Hypothalamus (tissue), 51 donors: ENCODE results near the gene ITPA.

Experiments used
- DNase-seq, 51 donors: peaks; one replicate each; lab custom pipeline; 2025; lab: John Stamatoyannopoulos, UW

Gene ITPA

GRCh38 chr20:3224681-3225421 lies 15.6 kb downstream of the ITPA start:
- no peak for DNase-seq

DNA sequence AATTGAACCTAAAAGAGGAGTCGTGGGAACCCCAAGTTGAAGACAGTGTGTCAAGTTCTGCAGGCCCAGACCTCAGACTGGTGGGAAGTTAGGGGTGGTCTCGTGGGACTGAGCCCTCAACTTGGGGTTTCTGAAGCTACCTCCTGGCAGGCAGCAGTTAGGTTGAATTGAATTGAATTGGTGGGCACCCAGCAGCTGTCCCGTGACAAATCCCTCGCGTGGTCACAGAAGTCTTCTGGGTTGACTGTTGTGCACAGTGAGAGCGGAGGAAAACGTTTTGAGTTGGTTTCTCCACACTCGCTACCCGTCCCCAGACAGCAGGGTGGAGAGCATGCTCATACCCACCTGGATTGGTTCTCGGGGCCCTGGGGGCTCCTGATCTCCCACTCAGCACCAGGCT lies 16.8 kb downstream of the ITPA start:
- DNase-seq: no peak

DNA sequence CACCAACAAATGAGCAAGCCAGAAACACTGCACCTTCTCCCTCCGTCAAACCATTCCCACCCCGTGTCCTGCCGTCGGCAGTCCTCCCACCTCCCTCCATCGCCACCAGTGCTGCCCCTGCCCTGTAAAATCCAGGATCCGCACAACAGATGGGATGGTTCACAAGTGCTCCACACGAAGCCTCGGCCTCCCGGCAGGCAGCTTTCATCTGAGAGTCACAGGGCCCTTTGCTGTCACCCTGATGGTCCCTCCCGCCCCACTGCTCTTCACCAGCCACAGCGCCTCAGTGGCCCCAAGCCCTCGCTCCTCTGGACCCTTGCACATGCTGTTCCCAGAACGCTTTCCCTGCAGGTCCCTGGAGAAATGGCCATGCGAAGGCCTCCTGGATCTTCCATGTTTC lies 17.6 kb downstream of the ITPA start:
- DNase-seq: no peak

GRCh38 chr20:3227506-3227905 lies 18.2 kb downstream of the ITPA start:
- DNase-seq: no peak

GRCh38 chr20:3227936-3228749 lies 18.8 kb downstream of the ITPA start:
- no peak for DNase-seq

- no peak for DNase-seq
Measured at GRCh38 chr20:3228750-3229032, 19.4 kb downstream of the ITPA start.

GRCh38 chr20:3229158-3229557 lies 19.9 kb downstream of the ITPA start:
- DNase-seq: no peak

- DNase-seq: no peak
Measured at GRCh38 chr20:3229798-3230197, 20.5 kb downstream of the ITPA start.

GRCh38 chr20:3231116-3231515 lies 21.8 kb downstream of the ITPA start:
- no peak for DNase-seq

DNA sequence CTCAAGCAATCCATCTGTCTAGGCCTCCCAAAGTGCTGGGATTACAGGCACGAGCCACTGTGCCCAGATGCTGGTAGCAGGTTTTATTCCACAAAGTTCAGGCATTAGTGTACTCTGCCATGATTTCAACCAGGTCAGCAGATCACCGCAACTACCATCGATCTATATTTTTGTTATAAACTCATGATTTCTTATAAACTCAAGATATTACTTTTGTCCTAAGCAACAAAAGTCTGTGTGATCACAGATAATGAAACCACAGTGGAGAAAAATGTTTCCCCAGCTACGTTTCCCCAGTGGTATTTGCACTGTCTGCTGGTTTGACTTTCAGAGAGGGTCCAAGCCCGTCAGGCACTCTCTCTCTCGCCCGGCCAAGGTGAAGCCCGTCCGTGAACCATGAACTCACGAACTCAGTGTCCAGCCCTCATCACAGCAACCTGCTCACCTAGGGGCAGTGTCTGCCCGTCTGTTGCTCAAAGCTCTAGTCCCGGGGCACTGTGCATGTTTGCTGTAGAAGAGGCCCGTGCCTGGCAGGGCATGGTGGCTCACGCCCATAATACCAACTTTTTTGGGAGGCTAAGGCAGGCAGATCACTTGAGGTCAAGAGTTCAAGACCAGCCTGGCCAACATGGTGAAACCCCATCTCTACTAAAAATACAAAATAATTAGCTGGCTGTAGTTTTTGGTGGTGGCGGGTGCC lies 22.7 kb downstream of the ITPA start:
- DNase-seq: no peak

- DNase-seq: no peak
Measured at GRCh38 chr20:3233131-3233990, 24.1 kb downstream of the ITPA start.

GRCh38 chr20:3233991-3234498 lies 24.7 kb downstream of the ITPA start:
- DNase-seq: no peak

- no peak for DNase-seq
Measured at GRCh38 chr20:3235666-3236324, 26.5 kb downstream of the ITPA start.

- no peak for DNase-seq
Measured at GRCh38 chr20:3237011-3237957, 28.0 kb downstream of the ITPA start.

DNA sequence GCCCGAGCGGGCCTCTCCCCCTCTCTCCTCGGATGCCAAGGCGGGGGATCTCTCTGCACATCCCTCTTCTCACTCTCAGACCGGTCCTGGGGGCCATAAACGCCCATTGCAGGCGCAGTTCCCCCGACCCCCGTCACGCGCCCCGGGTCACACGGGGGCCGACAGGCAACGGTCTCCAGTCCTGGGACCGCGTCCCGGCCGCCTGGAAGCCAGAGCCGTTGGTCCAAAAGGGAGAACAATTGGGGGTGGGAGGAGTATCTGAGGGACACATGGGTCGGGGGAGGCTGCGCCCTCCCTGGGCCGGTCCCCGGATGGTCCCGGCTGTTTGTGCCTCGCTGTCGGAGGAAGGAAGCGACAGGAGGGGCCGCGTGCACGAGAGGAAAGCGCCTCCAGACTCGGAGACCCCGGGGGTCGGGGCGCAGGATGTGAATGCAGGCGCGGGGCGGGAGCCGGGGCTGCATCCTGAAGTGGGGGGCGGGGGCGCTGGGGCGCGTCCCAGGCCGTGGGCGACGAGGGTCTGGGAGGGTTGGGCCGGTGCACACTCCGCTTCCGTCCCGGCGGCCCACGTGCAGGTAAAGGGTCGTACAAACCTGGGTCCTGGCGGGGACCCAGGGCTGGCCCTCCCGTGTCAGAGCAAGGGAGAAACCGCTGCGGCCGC lies 28.8 kb downstream of the ITPA start:
- DNase-seq: no peak

DNA sequence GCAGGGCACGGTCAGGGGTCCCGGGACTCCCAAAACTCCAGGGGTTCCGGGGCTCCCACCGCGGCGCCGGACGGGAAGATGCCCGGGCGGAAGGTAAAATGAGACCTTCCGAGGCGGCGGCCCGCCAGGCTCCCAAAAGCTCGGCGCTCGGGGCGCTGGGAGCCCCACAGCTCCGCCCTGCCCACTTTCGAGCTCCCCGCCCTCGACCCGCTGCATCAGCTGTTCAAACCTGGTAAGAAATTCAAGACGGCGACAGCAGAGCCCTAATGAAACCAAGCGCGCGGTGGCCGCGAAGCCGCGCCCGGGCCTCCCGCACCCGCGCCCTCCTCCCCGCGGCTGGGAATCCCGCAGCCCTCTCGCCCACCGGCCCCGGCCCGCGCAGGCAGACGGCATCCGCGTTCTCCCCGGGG lies 29.3 kb downstream of the ITPA start:
- no peak for DNase-seq

DNA sequence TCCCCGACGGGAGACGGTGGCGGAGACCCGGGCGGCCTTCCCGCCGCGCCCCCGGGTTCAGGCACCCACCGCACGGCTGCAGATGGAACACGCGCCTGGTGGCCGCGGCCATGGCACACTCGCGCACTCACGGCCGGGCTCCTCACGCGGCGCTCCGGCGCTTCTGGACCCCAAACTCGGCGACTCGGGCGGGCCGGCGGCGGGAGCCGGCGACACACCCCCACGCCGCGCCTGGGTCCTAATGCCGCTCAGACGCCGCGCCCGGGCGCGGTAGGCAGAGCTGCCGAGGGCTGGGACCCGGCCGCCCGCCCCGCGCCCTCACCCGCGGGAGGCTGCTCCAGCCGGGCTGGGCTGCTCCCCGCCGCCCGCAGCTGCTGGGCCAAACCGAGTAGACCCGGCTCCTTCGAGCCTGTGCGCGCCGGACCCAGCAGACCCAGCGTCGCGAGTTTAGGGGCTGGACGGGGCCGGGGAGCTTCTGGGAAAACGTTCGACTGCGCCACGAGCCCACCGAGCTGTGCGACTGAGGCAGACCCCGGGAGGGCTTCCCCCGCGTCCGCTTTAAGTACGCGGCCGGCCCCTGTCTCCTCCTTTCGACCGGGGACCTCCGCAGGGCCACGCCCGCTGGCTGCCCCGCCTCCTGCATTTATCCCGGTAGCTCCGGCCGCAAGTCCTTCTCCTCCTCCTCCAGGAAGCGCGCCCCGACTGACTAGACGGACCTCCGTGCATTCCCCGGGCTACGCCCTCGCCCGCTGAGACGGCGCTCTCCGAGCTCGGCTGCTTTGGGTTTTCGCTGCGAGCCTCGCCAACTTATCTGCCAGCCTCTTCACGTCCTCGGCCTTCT lies 29.9 kb downstream of the ITPA start, which contains the start of gene SLC4A11:
TSS of gene SLC4A11 (minus strand) at position 165 of the 841 bp plus-strand sequence. CDS start at position 112, 53 bp downstream.
- peak in 5 of 51 donors; percentile 7 to 22 (median 11) for DNase-seq
